GM03348 (cell line): ENCODE data around the gene TEX47.

ENCODE experiments used
- DNase-seq: peaks from one replicate; pipeline ENCODE4 v3.0.0; 2012; ENCODE audit warnings: low spot score

TEX47 gene

DNA sequence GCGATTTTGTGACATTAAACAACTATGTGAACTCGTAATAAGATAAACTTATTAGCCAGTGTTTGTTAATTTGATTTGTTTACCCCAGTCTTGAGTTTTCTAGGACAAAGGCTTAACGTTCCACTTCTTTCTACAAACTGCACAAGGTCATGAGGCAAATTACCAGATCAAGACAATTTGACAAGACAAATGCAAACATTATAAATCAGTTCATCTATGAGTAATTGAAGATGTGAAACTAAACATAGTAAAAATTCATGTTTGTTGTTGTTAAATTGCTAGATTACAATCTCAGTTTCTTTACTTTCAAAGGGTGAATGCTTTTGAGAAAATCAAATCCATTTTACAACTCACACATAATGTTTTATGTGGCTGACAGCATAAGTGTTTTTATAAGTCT lies 49.4 kb downstream of the TEX47 start:
- no peak for DNase-seq
